CD4-positive, alpha-beta T cell treated with Interleukin-10 for 1 hour (primary cell): ENCODE measurements around the gene DAGLB.
"Not testable (repeated sequence)": the region's sequence is repeated elsewhere in the genome, so short reads cannot be mapped to it uniquely, and the experiment has no call there.

Source experiments
- DNase-seq: peaks from one replicate; pipeline ENCODE4 v3.0.0-alpha.2; 2020

The DAGLB gene

GRCh38 chr7:6447581-6448199 is at the start of gene DAGLB:
TSS of gene DAGLB (minus strand) at chr7:6447954. CDS start at chr7:6447842, 112 bp downstream.
- DNase-seq = peak; percentile 96

GRCh38 chr7:6497637-6497905 is 49.8 kb upstream of the DAGLB start:
- DNase-seq = no peak

GRCh38 chr7:6496842-6497636 is 49.3 kb upstream of the DAGLB start:
- DNase-seq = no peak

- no peak for DNase-seq
These were observed 48.0 kb upstream of the DAGLB start for GRCh38 chr7:6495597-6496262.

- no peak for DNase-seq
These were observed 46.6 kb upstream of the DAGLB start for GRCh38 chr7:6494365-6494764.

GRCh38 chr7:6491194-6491593 is 43.4 kb upstream of the DAGLB start:
- DNase-seq = no peak

- no peak for DNase-seq
These were observed 41.9 kb upstream of the DAGLB start for GRCh38 chr7:6489612-6490011.

GRCh38 chr7:6487184-6487545 is 39.4 kb upstream of the DAGLB start:
- no peak for DNase-seq

GRCh38 chr7:6486438-6487183 is 38.9 kb upstream of the DAGLB start:
- DNase-seq = no peak

- DNase-seq = no peak
These were observed 35.0 kb upstream of the DAGLB start for GRCh38 chr7:6482743-6483119.

GRCh38 chr7:6482307-6482706 is 34.6 kb upstream of the DAGLB start:
- DNase-seq = no peak

GRCh38 chr7:6481445-6481844 is 33.7 kb upstream of the DAGLB start:
- DNase-seq = no peak

- no peak for DNase-seq
These were observed 32.5 kb upstream of the DAGLB start for GRCh38 chr7:6480323-6480660.

GRCh38 chr7:6479067-6479466 is 31.3 kb upstream of the DAGLB start:
- peak; percentile 21 for DNase-seq

GRCh38 chr7:6478186-6478585 is 30.4 kb upstream of the DAGLB start:
- no peak for DNase-seq

GRCh38 chr7:6477318-6477660 is 29.5 kb upstream of the DAGLB start:
- DNase-seq = no peak

- DNase-seq = no peak
These were observed 29.0 kb upstream of the DAGLB start for GRCh38 chr7:6476596-6477317.

- DNase-seq = no peak
These were observed 27.9 kb upstream of the DAGLB start for GRCh38 chr7:6475433-6476186.

- no peak for DNase-seq
These were observed 18.1 kb upstream of the DAGLB start for GRCh38 chr7:6465862-6466261.

GRCh38 chr7:6463609-6464008 is 15.9 kb upstream of the DAGLB start:
- not testable (repeated sequence) for DNase-seq

GRCh38 chr7:6461946-6462550 is 14.3 kb upstream of the DAGLB start:
- DNase-seq = no peak

- no peak for DNase-seq
These were observed 13.3 kb upstream of the DAGLB start for GRCh38 chr7:6460990-6461584.
